Stimulated activated CD8-positive, alpha-beta memory T cell treated with anti-CD3 and anti-CD28 coated beads, Interleukin-12 subunit alpha, Interleukin-12 subunit beta, amount 100 ng/mL, for 1 hour (primary cell): ENCODE data around the gene APOBEC3B.
"Not testable (repeated sequence)": the region's sequence is repeated elsewhere in the genome, so short reads cannot be mapped to it uniquely, and the experiment has no call there.

Source experiments
- DNase-seq: peaks from one replicate; pipeline ENCODE4 v3.0.0-alpha.2; 2020; ENCODE audit warnings: low read depth

APOBEC3B gene

GRCh38 chr22:38981992-38982927, at the start of gene APOBEC3B:
Gene APOBEC3B (plus strand): TSS chr22:38982347. CDS start chr22:38982454, 107 bp downstream.
- peak; percentile 51 for DNase-seq

DNA sequence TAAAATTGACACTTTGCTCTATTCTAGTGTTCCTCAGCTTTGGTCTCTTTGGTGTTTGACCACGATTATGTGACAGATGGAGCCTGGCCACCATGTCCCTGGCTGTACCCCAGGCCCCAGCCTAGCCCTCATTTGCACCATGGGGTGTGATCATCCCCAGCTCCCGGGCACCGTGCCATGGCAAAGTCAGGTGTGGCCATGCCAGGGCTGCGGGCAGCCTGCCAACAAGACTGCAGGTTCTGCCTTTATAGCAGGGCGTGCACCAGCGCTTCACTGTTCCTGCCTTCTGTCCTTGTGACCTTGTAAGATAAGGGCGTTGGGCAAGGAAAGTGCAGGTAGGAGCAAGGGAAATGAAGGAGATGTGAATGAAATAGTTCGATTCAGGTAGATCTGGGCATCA, 47.1 kb upstream of the APOBEC3B start:
- no peak for DNase-seq

- DNase-seq = no peak
These were observed 46.5 kb upstream of the APOBEC3B start for GRCh38 chr22:38935616-38936015.

DNA sequence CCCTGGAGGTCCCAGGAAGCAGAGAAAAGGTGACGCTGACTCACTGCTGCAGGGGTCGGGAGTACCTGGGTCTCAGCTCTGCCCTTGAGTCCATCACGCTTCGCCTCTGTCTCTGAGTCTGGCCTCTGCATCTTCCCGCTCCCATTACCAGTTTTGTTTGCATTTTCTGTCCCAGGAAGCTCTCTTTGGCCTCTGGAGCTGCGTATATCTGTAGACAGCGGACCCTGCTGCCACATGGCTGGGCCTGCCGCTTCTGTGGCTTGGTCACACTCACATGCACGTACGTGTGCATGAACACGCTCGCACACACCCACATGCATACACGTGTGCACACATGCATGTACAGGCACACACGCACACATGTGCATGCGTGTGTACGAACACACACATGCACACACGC, 45.6 kb upstream of the APOBEC3B start:
- DNase-seq = no peak

DNA sequence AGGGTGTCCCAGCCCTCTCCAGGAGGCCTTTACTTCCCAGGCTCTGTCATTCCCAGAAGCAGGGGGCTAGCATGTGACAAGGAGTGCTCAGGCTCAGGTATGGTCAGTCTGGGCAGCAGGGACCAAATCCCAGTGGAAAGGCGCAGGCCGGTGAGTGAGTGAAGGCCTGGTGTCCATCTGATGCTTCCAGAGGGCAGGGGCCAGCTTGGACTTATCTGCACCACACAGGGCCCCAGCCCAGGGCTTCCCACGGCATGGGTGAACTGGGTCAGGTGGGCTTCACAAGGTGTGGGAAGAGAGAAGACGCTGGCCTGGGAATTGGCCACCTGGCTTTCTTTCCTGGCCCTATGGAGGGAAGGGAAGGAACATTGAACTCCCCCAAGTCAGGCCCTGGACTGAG, 45.1 kb upstream of the APOBEC3B start:
- DNase-seq = no peak

- DNase-seq = no peak
These were observed 44.6 kb upstream of the APOBEC3B start for GRCh38 chr22:38937541-38937940.

DNA sequence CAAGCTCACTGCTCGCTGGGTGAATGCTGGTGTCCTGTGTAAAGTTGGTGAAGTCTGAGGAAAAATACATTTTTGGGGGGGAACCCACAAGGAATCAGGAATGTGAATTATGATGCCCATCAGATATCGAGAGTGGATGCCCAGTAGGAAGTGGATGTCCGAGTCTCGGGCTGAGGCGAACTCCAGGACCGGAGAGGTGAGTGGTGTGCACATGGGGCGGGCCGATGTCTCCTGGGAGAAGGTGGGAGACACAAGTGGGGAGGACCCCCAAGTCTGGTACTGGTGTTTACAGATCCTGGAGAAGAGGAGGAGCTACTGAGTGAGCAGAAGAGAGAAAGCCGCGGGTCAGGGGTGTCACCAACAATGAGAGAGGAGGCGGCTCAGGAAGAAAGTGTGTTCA, 43.9 kb upstream of the APOBEC3B start:
- DNase-seq = no peak

- DNase-seq = no peak
These were observed 43.2 kb upstream of the APOBEC3B start for GRCh38 chr22:38938925-38939324.

DNA sequence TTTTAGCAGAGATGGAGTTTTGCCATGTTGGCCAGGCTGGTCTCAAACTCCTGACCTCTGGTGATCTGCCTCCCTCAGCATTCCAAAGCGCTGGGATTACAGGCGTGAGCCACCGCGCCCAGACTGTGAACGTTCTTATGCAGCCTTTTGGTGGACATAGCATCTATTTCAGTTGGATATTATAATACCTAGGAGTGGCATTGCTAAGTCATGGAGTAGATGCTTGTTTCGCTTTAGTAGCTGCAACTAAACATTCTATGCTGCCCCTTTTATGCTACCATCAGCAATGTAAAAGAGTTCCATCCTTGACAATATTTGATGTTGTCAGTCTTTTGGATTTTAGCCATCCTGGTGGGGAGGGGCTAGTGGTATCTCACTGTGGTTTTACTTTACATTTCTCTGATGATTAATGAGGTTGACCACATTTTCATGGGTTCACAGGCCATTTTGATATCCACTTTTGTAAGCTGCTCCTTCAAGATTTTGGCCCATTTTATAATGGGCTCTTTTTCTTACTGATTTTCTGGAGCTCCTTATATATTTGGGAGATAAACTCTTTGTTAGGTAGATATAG, 41.2 kb upstream of the APOBEC3B start:
- no peak for DNase-seq

DNA sequence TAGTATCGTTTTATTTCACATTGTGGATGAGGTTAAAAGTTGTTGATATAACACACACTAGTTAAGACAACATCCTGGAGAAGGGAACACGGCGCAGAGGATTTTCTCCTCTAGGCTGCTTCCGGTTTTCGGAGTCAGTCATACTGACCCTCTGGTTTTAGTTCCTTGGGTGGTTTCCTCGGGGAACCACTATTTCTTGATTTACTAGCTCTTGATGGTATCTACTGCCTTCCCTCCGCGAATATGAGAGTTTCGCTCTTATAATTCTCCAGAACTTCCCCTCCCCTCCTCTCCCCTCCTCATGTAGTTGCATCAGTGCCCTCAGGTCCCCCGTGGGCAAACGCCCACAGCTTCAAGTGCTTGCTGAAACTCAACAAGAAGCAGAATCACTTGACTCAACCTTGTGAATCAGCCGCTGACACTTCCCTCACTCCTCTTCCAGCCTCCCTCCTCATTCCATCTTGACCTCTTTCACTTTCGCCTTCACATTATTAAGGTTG, 40.6 kb upstream of the APOBEC3B start:
- no peak for DNase-seq

GRCh38 chr22:38942702-38943101, 39.4 kb upstream of the APOBEC3B start:
- DNase-seq = no peak

- no peak for DNase-seq
These were observed 38.9 kb upstream of the APOBEC3B start for GRCh38 chr22:38943201-38943600.

DNA sequence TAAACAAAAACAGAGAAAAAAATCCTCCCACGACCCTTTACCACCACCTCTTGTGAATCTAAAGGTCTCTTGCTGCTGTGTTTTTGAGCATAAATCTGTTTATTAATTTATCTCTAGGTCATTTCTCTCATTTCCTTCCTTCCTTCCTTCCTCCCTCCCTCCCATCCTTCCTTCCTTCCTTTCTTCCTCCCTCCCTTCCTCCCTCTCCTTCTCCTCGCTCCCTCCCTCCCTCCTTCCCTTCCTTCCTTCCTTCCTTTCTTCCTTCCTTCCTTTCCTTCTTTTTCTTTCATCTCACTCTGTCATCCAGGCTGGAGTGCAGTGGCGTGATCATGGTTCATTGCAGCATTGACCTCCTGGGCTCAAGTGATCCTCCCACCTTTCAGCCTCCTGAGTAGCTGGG, 38.3 kb upstream of the APOBEC3B start:
- DNase-seq = no peak

GRCh38 chr22:38944653-38945052, 37.5 kb upstream of the APOBEC3B start:
- DNase-seq = no peak

GRCh38 chr22:38945706-38946338, 36.3 kb upstream of the APOBEC3B start:
- not testable (repeated sequence) for DNase-seq

DNA sequence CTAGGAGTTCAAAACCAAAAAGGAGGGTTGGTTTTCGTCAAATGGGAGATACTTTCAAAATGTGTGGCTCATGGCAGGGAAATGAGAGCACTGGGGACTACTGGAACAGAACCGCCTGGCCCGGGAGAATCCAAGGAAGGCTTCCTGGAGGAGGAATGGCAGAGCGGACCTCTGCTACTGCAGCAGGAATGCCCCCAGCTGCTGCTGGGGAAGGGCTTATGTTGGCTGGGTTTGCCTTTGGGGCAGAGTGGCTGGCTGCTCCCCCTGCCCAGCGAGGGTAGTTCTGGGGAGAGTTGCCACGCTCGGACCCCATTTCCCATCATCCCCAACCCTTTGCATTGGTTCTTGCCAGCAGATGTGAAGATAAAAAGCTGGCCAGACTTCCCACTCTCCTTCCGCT, 35.4 kb upstream of the APOBEC3B start:
- no peak for DNase-seq

DNA sequence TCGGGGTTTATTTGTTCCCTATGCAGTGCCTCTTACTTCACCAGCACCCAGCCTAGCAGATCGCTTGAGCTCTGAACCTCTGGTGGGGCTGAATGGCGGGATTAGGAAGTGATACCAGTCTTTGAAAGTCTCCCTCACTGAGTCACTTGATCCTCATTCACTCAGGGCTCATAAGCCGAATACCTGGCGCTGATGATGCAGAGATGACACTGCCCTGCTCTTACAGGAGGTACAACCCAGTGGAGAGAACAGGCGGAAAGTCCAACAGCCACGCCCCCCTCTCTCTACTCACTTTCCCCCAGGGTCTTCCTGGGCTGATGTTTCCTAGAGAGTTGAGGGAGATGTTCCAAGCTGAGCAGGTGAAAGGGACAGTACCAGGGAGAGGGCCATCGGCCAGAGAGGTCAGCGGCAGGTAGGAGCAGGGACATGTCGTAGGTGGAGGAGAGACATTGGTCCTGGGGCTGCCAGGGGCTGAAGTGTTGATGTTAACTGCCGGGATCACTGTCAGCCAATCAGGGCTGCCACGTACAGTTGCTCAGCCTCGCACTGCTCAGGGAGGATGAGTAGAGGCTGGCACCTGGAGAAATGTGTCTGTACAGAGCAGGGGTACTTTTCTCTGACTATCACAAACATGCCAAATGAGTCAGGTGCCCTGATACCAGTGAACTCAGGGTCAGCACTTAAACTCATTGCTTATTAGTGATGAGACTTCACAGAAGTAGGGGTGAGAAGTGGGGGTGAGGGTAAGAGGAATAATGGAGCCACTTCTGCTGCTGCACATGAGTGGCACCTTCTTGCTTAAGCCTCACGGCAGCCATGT, 34.6 kb upstream of the APOBEC3B start:
- no peak for DNase-seq

DNA sequence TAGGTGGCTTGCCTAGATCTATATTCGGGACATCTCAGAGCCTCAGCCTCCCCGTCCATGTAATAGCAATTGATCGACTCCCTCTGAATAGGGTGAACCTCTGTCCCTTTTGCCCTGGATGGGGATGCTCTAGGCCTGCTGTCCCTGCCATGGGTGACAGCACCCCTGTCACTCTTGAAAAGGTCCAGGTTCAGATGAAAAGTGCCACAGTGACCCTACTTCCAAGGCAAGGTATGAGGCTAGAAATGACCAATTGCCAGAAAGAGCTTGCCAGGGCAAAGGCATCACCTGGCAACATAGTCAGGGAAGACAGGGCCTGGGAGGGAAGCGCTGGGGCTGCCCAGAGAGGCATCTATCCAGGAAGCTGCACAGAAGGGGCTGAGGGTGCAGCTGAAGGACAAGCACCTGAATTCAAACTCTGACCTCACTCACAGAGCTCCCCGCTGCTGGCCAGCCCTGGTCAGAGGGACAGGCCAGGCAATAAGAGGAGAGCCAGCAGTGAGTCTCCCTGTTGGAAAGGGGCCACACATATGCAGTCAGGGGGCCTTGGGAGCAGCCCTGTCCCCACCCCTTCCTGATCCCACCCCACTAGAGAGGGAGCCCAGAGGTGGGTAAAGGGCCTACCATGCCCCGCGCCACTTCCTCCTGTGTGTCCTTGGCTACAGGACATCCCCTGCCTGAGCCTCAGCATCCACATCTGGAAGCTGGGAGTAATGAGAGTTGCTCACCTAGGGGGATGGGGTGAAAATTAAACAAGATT, 33.8 kb upstream of the APOBEC3B start:
- DNase-seq = no peak

- DNase-seq = no peak
These were observed 32.2 kb upstream of the APOBEC3B start for GRCh38 chr22:38949889-38950405.

DNA sequence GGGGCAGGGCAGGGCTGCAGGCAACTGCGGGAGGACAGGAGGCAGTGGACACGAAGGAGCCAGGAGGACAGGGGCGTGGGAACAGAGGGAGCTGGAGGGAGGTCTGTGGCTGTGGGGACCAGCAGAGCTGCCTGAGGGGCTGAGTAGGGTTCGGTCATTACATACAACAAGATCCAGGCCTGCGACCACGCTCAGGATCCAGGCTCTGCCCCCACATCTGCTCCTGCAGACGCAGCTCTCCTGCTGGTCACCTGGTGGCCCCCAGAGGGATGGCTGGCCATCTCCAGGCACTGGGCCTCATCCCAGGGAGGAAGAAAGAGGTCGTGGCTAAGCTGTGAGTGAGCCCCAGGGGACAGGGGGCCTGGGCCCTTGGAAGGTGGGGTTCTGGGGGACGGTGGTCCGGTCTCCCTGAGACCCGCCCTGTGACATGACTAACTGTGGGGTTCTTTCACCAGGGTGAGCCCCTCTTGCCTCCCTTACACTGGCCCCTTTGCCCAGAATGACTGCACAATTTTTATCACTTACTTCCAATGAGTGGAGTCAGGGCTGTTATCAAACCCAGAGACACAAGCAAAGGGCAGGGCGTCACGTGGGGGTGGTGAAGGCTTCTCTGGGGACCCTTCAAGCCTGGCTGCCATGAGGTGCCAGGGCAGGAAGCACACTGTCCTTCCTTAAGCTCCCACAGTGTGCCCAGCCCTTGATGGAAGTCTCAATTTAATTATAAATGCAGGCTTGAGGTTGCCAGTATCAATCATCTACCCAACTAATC, 31.4 kb upstream of the APOBEC3B start:
- no peak for DNase-seq
